Thyroid gland (tissue), 4 donors: ENCODE results near the gene ATXN7L1.

Experiments used
- POLR2A ChIP-seq, 2 donors: fragments of 450-650 bp; IDR thresholded peaks; one replicate each; pipeline ENCODE4 v1.6.1; 2017; ENCODE audit warnings: antibody characterized with exemption in 2 of 2, mild to moderate bottlenecking in 2 of 2, moderate library complexity in 1 of 2
- TF ChIP-seq, protein P1 (sequence below), 6 experiments: fragments of 200-600 bp in 3 of 6; fragments of 450-650 bp in 3 of 6; sonication (generic) in 3 of 6; IDR thresholded peaks; one replicate each; pipeline ENCODE4 v1.5.1; 2016 to 2019; ENCODE audit warnings: antibody characterized with exemption in 6 of 6, mild to moderate bottlenecking in 2 of 6, inconsistent platforms in 1 of 6, moderate library complexity in 1 of 6

- TF ChIP-seq, protein P1, sequence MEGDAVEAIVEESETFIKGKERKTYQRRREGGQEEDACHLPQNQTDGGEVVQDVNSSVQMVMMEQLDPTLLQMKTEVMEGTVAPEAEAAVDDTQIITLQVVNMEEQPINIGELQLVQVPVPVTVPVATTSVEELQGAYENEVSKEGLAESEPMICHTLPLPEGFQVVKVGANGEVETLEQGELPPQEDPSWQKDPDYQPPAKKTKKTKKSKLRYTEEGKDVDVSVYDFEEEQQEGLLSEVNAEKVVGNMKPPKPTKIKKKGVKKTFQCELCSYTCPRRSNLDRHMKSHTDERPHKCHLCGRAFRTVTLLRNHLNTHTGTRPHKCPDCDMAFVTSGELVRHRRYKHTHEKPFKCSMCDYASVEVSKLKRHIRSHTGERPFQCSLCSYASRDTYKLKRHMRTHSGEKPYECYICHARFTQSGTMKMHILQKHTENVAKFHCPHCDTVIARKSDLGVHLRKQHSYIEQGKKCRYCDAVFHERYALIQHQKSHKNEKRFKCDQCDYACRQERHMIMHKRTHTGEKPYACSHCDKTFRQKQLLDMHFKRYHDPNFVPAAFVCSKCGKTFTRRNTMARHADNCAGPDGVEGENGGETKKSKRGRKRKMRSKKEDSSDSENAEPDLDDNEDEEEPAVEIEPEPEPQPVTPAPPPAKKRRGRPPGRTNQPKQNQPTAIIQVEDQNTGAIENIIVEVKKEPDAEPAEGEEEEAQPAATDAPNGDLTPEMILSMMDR (IDR thresholded peaks at IDR 0.05), result no peak
- no peak for TF ChIP-seq POLR2A (IDR thresholded peaks at IDR 0.05)
These were observed 45.1 kb downstream of the ATXN7L1 start for GRCh38 chr7:105831302-105831620.
